Measurements from ENCODE around the gene ITM2A.

ITM2A gene

DNA sequence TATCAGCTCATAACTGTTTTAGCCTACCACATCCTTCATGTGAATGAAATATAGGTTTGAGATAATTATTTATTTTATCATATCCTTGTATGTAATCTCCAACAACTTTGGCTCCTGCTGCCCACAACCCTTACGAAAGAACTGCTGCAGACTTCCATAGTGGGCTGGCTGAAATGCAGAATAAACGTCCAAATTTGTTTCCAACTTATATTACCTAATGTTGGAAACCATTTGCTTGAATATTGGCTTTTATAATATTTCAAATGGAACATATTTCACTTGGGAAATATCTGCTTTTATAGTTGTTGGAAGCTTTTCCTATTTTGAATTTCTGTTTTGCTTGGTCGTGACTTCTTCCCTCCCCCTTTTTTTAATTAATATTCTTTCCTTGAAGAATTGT lies 45.0 kb upstream of the ITM2A start:
- no peak for TF ChIP-seq TCF12 (IDR thresholded peaks at IDR 0.05; ENCODE audit: low read depth)
- TF ChIP-seq NFIC (IDR thresholded peaks at IDR 0.05) = no peak
- no peak for TF ChIP-seq RAD21 (IDR thresholded peaks at IDR 0.05; ENCODE audit: low read depth)
- TF ChIP-seq TEAD4 (IDR thresholded peaks at IDR 0.05) = no peak
- TF ChIP-seq, protein P1, sequence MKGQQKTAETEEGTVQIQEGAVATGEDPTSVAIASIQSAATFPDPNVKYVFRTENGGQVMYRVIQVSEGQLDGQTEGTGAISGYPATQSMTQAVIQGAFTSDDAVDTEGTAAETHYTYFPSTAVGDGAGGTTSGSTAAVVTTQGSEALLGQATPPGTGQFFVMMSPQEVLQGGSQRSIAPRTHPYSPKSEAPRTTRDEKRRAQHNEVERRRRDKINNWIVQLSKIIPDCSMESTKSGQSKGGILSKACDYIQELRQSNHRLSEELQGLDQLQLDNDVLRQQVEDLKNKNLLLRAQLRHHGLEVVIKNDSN (IDR thresholded peaks at IDR 0.05) = no peak
- no peak for TF ChIP-seq TAF1 (IDR thresholded peaks at IDR 0.05; ENCODE audit: low read depth)
- TF ChIP-seq YY1 (IDR thresholded peaks at IDR 0.05; ENCODE audit: low read depth) = no peak
- TF ChIP-seq, protein P2, sequence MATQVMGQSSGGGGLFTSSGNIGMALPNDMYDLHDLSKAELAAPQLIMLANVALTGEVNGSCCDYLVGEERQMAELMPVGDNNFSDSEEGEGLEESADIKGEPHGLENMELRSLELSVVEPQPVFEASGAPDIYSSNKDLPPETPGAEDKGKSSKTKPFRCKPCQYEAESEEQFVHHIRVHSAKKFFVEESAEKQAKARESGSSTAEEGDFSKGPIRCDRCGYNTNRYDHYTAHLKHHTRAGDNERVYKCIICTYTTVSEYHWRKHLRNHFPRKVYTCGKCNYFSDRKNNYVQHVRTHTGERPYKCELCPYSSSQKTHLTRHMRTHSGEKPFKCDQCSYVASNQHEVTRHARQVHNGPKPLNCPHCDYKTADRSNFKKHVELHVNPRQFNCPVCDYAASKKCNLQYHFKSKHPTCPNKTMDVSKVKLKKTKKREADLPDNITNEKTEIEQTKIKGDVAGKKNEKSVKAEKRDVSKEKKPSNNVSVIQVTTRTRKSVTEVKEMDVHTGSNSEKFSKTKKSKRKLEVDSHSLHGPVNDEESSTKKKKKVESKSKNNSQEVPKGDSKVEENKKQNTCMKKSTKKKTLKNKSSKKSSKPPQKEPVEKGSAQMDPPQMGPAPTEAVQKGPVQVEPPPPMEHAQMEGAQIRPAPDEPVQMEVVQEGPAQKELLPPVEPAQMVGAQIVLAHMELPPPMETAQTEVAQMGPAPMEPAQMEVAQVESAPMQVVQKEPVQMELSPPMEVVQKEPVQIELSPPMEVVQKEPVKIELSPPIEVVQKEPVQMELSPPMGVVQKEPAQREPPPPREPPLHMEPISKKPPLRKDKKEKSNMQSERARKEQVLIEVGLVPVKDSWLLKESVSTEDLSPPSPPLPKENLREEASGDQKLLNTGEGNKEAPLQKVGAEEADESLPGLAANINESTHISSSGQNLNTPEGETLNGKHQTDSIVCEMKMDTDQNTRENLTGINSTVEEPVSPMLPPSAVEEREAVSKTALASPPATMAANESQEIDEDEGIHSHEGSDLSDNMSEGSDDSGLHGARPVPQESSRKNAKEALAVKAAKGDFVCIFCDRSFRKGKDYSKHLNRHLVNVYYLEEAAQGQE (IDR thresholded peaks at IDR 0.05; ENCODE audit: low read depth) = no peak
- no peak for TF ChIP-seq CEBPB (IDR thresholded peaks at IDR 0.05)
- TF ChIP-seq EGR1 (IDR thresholded peaks at IDR 0.05) = no peak
- no peak for TF ChIP-seq EP300 (IDR thresholded peaks at IDR 0.05; ENCODE audit: borderline replicate concordance)
- TF ChIP-seq CREB1 (IDR thresholded peaks at IDR 0.05; ENCODE audit: low read depth) = no peak
- TF ChIP-seq FOXM1 (IDR thresholded peaks at IDR 0.05; ENCODE audit: borderline replicate concordance, low read depth) = no peak
- no peak for TF ChIP-seq ZBTB7A (IDR thresholded peaks at IDR 0.05; ENCODE audit: low read depth)
- no peak for TF ChIP-seq MAX (IDR thresholded peaks at IDR 0.05)

DNA sequence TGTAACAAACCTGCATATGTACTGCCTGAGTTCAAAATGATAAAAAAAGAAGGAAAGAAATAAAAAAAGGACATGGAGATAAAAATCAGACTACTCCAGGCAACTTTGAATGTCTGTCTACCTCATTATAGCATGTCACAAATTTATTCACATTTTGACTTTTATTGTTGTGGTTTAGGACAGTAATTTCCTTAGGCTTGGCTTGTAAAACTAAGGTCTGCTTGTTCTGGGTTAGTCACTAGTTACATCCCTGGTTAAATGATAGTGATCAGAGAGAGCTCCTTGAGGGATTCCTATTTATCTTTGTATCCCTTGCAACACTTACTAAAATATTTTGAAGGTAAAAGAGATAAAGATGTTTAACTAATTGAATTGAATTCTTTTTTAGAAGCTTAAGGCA lies 42.5 kb upstream of the ITM2A start:
- TF ChIP-seq CREB1 (IDR thresholded peaks at IDR 0.05; ENCODE audit: low read depth) (no peak), TAF1 (IDR thresholded peaks at IDR 0.05; ENCODE audit: low read depth) (no peak), YY1 (IDR thresholded peaks at IDR 0.05; ENCODE audit: low read depth) (no peak), EP300 (IDR thresholded peaks at IDR 0.05; ENCODE audit: borderline replicate concordance) (no peak), FOXM1 (IDR thresholded peaks at IDR 0.05; ENCODE audit: borderline replicate concordance, low read depth) (no peak)
- TF ChIP-seq, protein P1 (IDR thresholded peaks at IDR 0.05) = no peak

- no peak for TF ChIP-seq FOXM1 (IDR thresholded peaks at IDR 0.05; ENCODE audit: borderline replicate concordance, low read depth)
- no peak for TF ChIP-seq TEAD4 (IDR thresholded peaks at IDR 0.05)
- TF ChIP-seq, protein P1 (IDR thresholded peaks at IDR 0.05) = no peak
- TF ChIP-seq ZBTB7A (IDR thresholded peaks at IDR 0.05; ENCODE audit: low read depth) = no peak
- TF ChIP-seq YY1 (IDR thresholded peaks at IDR 0.05; ENCODE audit: low read depth) = no peak
- TF ChIP-seq TAF1 (IDR thresholded peaks at IDR 0.05; ENCODE audit: low read depth) = no peak
- TF ChIP-seq CEBPB (IDR thresholded peaks at IDR 0.05) = no peak
- no peak for TF ChIP-seq RAD21 (IDR thresholded peaks at IDR 0.05; ENCODE audit: low read depth)
- TF ChIP-seq, protein P2 (IDR thresholded peaks at IDR 0.05; ENCODE audit: low read depth) = no peak
- no peak for TF ChIP-seq NFIC (IDR thresholded peaks at IDR 0.05)
- no peak for TF ChIP-seq CREB1 (IDR thresholded peaks at IDR 0.05; ENCODE audit: low read depth)
- TF ChIP-seq EGR1 (IDR thresholded peaks at IDR 0.05) = no peak
- no peak for TF ChIP-seq MAX (IDR thresholded peaks at IDR 0.05)
- no peak for TF ChIP-seq TCF12 (IDR thresholded peaks at IDR 0.05; ENCODE audit: low read depth)
- no peak for TF ChIP-seq EP300 (IDR thresholded peaks at IDR 0.05; ENCODE audit: borderline replicate concordance)
Observed at GRCh38 chrX:79408623-79409322, 41.6 kb upstream of the ITM2A start.

GRCh38 chrX:79400623-79401022 lies 33.5 kb upstream of the ITM2A start:
- TF ChIP-seq TAF1 (IDR thresholded peaks at IDR 0.05; ENCODE audit: low read depth) (no peak), TCF12 (IDR thresholded peaks at IDR 0.05; ENCODE audit: low read depth) (no peak), EGR1 (IDR thresholded peaks at IDR 0.05) (no peak), YY1 (IDR thresholded peaks at IDR 0.05; ENCODE audit: low read depth) (no peak), CREB1 (IDR thresholded peaks at IDR 0.05; ENCODE audit: low read depth) (no peak), EP300 (IDR thresholded peaks at IDR 0.05; ENCODE audit: borderline replicate concordance) (no peak), TEAD4 (IDR thresholded peaks at IDR 0.05) (no peak), MAX (IDR thresholded peaks at IDR 0.05) (no peak), NFIC (IDR thresholded peaks at IDR 0.05) (no peak), ZBTB7A (IDR thresholded peaks at IDR 0.05; ENCODE audit: low read depth) (no peak)
- TF ChIP-seq, protein P2 (IDR thresholded peaks at IDR 0.05; ENCODE audit: low read depth) = no peak
- TF ChIP-seq, protein P1 (IDR thresholded peaks at IDR 0.05) = no peak
